ENCODE results near the gene SCGN. TPM values are rescaled to one million over a fixed set of nuclear protein-coding genes. Genes with fewer than 3 reads are reported as not detected.

Gene SCGN
- total and polyA plus RNA-seq, 2 of the 4 experiments (the other 2 are of a cell fraction) = not detected

- ATAC-seq (ENCODE audit: low read depth) (no peak), DNase-seq (no peak)
- no peaks in the 10 kb centered on the region for H3K27me3 ChIP-seq (ENCODE audit: control insufficient read depth, insufficient read depth, low read length)
- POLR2A ChIA-PET (ENCODE audit: unreplicated experiment) = no interaction called here
- no peak overlapping the region for H4K91ac ChIP-seq (ENCODE audit: insufficient read depth, low read depth, low read length)
- no peak overlapping the region for H3K23ac ChIP-seq (ENCODE audit: low read depth, low read length)
- no peak overlapping the region for H2BK20ac ChIP-seq (ENCODE audit: low read depth, low read length)
- in situ Hi-C loops (cut with MboI; ENCODE audit: low sequenced_read_pairs) (no loop called here), dilution Hi-C loops (cut with HindIII; ENCODE audit: low sequenced_read_pairs, unreplicated experiment) (no loop called here), intact Hi-C loops (cut with micrococcal nuclease) (no loop called here)
- no peak overlapping the region for H2AFZ ChIP-seq (replicated peaks; ENCODE audit: low read length, poor library complexity)
- TF ChIP-seq MXI1 (IDR thresholded peaks at IDR 0.05; ENCODE audit: borderline replicate concordance, low read depth, low read length) (no peak), CEBPB (IDR thresholded peaks at IDR 0.05; ENCODE audit: low read depth, low read length) (no peak), POLR2A (IDR thresholded peaks at IDR 0.05; ENCODE audit: low read depth, low read length) (no peak), RCOR1 (IDR thresholded peaks at IDR 0.05; ENCODE audit: insufficient replicate concordance, low read length) (no peak), RFX5 (IDR thresholded peaks at IDR 0.05; ENCODE audit: low read depth, low read length) (no peak), CHD1 (IDR thresholded peaks at IDR 0.05; ENCODE audit: low read depth, low read length) (no peak), MAFK (IDR thresholded peaks at IDR 0.05; ENCODE audit: low read depth, low read length) (no peak), CTCF (conservative IDR thresholded peaks at IDR 0.05; ENCODE audit: low read depth, low read length) (no peak), FOS (IDR thresholded peaks at IDR 0.05; ENCODE audit: low read depth, low read length) (no peak), BHLHE40 (IDR thresholded peaks at IDR 0.05; ENCODE audit: low read depth, low read length) (no peak), USF2 (IDR thresholded peaks at IDR 0.05; ENCODE audit: low read depth, low read length) (no peak), NFE2L2 (IDR thresholded peaks at IDR 0.05; ENCODE audit: low read depth, low read length) (no peak), MAZ (IDR thresholded peaks at IDR 0.05; ENCODE audit: borderline replicate concordance, low read depth, low read length) (no peak), RAD21 (IDR thresholded peaks at IDR 0.05; ENCODE audit: low read length) (no peak), SMC3 (IDR thresholded peaks at IDR 0.05; ENCODE audit: low read depth, low read length) (no peak)
- TF ChIP-seq, protein P1, sequence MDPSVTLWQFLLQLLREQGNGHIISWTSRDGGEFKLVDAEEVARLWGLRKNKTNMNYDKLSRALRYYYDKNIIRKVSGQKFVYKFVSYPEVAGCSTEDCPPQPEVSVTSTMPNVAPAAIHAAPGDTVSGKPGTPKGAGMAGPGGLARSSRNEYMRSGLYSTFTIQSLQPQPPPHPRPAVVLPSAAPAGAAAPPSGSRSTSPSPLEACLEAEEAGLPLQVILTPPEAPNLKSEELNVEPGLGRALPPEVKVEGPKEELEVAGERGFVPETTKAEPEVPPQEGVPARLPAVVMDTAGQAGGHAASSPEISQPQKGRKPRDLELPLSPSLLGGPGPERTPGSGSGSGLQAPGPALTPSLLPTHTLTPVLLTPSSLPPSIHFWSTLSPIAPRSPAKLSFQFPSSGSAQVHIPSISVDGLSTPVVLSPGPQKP (IDR thresholded peaks at IDR 0.05; ENCODE audit: borderline replicate concordance, low read depth, low read length) = no peak
- no peaks in the 10 kb centered on the region for H3K4me1 ChIP-seq (ENCODE audit: control insufficient read depth, insufficient read depth, low read length)
- H2AK5ac ChIP-seq (ENCODE audit: low read depth, low read length) = no peak overlapping the region
- no peak overlapping the region for H3K4me3 ChIP-seq (ENCODE audit: insufficient read depth, low read depth, low read length)
- no peak overlapping the region for H3K4me2 ChIP-seq (ENCODE audit: low read depth, low read length)
- H3K9ac ChIP-seq (ENCODE audit: low read depth, low read length) = no peak overlapping the region
- CTCF ChIA-PET = no interaction called here
- H2BK120ac ChIP-seq (ENCODE audit: low read depth, low read length) = no peak overlapping the region
- H3K36me3 ChIP-seq (ENCODE audit: control insufficient read depth, insufficient read depth, low read length) = no peaks in the 10 kb centered on the region
- H3K4ac ChIP-seq (ENCODE audit: low read depth, low read length) = no peak overlapping the region
- no peak overlapping the region for H3K56ac ChIP-seq (ENCODE audit: extremely low read depth, insufficient read depth, low read length)
- no peaks in the 10 kb centered on the region for H3K9me3 ChIP-seq (ENCODE audit: control insufficient read depth, insufficient read depth, low read length)
- WGBS, 2 experiments (ENCODE audit: extremely low coverage in 2 of 2, insufficient read length in 1 of 2) = no CpG with 5 or more reads among the region's 1 CpG
- H3K27ac ChIP-seq (ENCODE audit: insufficient read depth, low read length) = no peak overlapping the region
- H4K5ac ChIP-seq (ENCODE audit: low read depth, low read length) = no peak overlapping the region
- H2BK15ac ChIP-seq (ENCODE audit: low read depth, low read length) = no peak overlapping the region
- H3K79me1 ChIP-seq (ENCODE audit: low read depth in 1 of 2, low read length in 2 of 2) = no peaks in the 10 kb centered on the region
- no peaks in the 10 kb centered on the region for H3K9me1 ChIP-seq (ENCODE audit: insufficient read depth, low read length)
- no TSS peak for BruUV-seq (replicated peaks)
- no peak overlapping the region for H4K8ac ChIP-seq (ENCODE audit: low read depth in 2 of 2, low read length in 2 of 2)
- H4K20me1 ChIP-seq (ENCODE audit: insufficient read depth, low read length) = no peaks in the 10 kb centered on the region
- H3K14ac ChIP-seq (replicated peaks; ENCODE audit: low read depth, low read length) = no peak overlapping the region
- no peak overlapping the region for H2BK5ac ChIP-seq (ENCODE audit: low read depth, low read length, poor library complexity, severe bottlenecking)
- no peak overlapping the region for H2AK9ac ChIP-seq (replicated peaks; ENCODE audit: low read depth, low read length, poor library complexity)
- H3K18ac ChIP-seq (ENCODE audit: low read depth, low read length) = no peak overlapping the region
Measured at GRCh38 chr6:25689966-25690365, 38.0 kb downstream of the SCGN start.
